A549 (cell line): ENCODE data around the gene RNASE8.

Experiments used
- BHLHE40 ChIP-seq: IDR thresholded peaks from 2 replicates; pipeline ENCODE4 v1.6.1; 2012; ENCODE audit warnings: low read depth, low read length, inconsistent platforms
- CHD4 ChIP-seq: fragments of 200-600 bp; sonication (generic); IDR thresholded peaks from 2 replicates; pipeline ENCODE4 v1.6.1; 2016; ENCODE audit warnings: antibody characterized with exemption, mild to moderate bottlenecking, borderline replicate concordance
- GATA3 ChIP-seq: IDR thresholded peaks from 2 replicates; pipeline ENCODE4 v1.6.1; 2012; ENCODE audit warnings: borderline replicate concordance
- HOXA7 ChIP-seq: fragments of 250-450 bp; sonication (Bioruptor Pico); IDR thresholded peaks from 2 replicates; pipeline ENCODE4 v1.5.0; 2020; ENCODE audit warnings: mild to moderate bottlenecking, moderate library complexity
- KDM1A ChIP-seq: fragments of 200-600 bp; sonication (generic); IDR thresholded peaks from 2 replicates; pipeline ENCODE4 v1.6.1; 2016; ENCODE audit warnings: low read depth, mild to moderate bottlenecking
- MYC ChIP-seq: IDR thresholded peaks from 2 replicates; pipeline ENCODE4 v1.6.1; 2012; ENCODE audit warnings: mild to moderate bottlenecking, inconsistent platforms, low read length, improper control_type of control experiment, borderline replicate concordance
- POLR2A ChIP-seq: IDR thresholded peaks from 2 replicates; pipeline ENCODE4 v1.6.1; 2012; ENCODE audit warnings: mild to moderate bottlenecking, low read length
- RAD21 ChIP-seq, 2 experiments: fragments of >200 bp in 1 of 2; sonication (Bioruptor Twin) in 1 of 2; formaldehyde crosslinking in 1 of 2; IDR thresholded peaks in 1 of 2; conservative IDR thresholded peaks in 1 of 2; 2 replicates in 1 of 2; 3 replicates in 1 of 2; pipeline ENCODE4 v1.6.1; 2012 to 2018; ENCODE audit warnings: inconsistent platforms in 1 of 2
- RCOR1 ChIP-seq: fragments of 150-350 bp; IDR thresholded peaks from 2 replicates; pipeline ENCODE4 v1.6.1; 2014; ENCODE audit warnings: antibody characterized with exemption, low read length, low read depth
- TF ChIP-seq, protein P1 (sequence below): fragments of >200 bp; sonication (Bioruptor Twin); formaldehyde crosslinking; IDR thresholded peaks from 3 replicates; pipeline ENCODE4 v1.5.1; 2016
- TF ChIP-seq, protein P2 (sequence below): fragments of 200-600 bp; sonication (generic); IDR thresholded peaks from 2 replicates; pipeline ENCODE4 v1.6.1; 2016; ENCODE audit warnings: antibody characterized with exemption, mild to moderate bottlenecking, moderate library complexity

- TF ChIP-seq, protein P1, sequence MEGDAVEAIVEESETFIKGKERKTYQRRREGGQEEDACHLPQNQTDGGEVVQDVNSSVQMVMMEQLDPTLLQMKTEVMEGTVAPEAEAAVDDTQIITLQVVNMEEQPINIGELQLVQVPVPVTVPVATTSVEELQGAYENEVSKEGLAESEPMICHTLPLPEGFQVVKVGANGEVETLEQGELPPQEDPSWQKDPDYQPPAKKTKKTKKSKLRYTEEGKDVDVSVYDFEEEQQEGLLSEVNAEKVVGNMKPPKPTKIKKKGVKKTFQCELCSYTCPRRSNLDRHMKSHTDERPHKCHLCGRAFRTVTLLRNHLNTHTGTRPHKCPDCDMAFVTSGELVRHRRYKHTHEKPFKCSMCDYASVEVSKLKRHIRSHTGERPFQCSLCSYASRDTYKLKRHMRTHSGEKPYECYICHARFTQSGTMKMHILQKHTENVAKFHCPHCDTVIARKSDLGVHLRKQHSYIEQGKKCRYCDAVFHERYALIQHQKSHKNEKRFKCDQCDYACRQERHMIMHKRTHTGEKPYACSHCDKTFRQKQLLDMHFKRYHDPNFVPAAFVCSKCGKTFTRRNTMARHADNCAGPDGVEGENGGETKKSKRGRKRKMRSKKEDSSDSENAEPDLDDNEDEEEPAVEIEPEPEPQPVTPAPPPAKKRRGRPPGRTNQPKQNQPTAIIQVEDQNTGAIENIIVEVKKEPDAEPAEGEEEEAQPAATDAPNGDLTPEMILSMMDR: no peak
- no peak for TF ChIP-seq BHLHE40
- TF ChIP-seq MYC: no peak
- no peak for TF ChIP-seq HOXA7
- TF ChIP-seq RCOR1: no peak
- TF ChIP-seq CHD4: no peak
- TF ChIP-seq KDM1A: no peak
- TF ChIP-seq RAD21 (conservative IDR thresholded peaks at IDR 0.05 in 1 of 2, IDR thresholded peaks at IDR 0.05 in 1 of 2): no peak
- TF ChIP-seq GATA3: no peak
- TF ChIP-seq POLR2A: peak; percentile 65
- TF ChIP-seq, protein P2, sequence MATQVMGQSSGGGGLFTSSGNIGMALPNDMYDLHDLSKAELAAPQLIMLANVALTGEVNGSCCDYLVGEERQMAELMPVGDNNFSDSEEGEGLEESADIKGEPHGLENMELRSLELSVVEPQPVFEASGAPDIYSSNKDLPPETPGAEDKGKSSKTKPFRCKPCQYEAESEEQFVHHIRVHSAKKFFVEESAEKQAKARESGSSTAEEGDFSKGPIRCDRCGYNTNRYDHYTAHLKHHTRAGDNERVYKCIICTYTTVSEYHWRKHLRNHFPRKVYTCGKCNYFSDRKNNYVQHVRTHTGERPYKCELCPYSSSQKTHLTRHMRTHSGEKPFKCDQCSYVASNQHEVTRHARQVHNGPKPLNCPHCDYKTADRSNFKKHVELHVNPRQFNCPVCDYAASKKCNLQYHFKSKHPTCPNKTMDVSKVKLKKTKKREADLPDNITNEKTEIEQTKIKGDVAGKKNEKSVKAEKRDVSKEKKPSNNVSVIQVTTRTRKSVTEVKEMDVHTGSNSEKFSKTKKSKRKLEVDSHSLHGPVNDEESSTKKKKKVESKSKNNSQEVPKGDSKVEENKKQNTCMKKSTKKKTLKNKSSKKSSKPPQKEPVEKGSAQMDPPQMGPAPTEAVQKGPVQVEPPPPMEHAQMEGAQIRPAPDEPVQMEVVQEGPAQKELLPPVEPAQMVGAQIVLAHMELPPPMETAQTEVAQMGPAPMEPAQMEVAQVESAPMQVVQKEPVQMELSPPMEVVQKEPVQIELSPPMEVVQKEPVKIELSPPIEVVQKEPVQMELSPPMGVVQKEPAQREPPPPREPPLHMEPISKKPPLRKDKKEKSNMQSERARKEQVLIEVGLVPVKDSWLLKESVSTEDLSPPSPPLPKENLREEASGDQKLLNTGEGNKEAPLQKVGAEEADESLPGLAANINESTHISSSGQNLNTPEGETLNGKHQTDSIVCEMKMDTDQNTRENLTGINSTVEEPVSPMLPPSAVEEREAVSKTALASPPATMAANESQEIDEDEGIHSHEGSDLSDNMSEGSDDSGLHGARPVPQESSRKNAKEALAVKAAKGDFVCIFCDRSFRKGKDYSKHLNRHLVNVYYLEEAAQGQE: no peak
These were observed 40.7 kb downstream of the RNASE8 start, which contains the start of gene ZNF219 for GRCh38 chr14:21098076-21098891.
